ENCODE results near the gene ZNF341. TPM values are rescaled to one million over a fixed set of nuclear protein-coding genes. Genes with fewer than 3 reads are reported as not detected.

ZNF341 gene
- total RNA-seq, 1 donor from 2014 or later = 2.3 TPM

- no peaks in the 10 kb centered on the region for H3K27me3 ChIP-seq (ENCODE audit: control insufficient read depth, insufficient read depth, low read length)
- TF ChIP-seq CTCF (IDR thresholded peaks at IDR 0.05; ENCODE audit: insufficient read depth, low read length, poor library complexity, severe bottlenecking) = no peak
- DNase-seq (ENCODE audit: low read depth) = no peak
- H3K36me3 ChIP-seq (ENCODE audit: control insufficient read depth, insufficient read depth, low read length) = no peaks in the 10 kb centered on the region
- H3K4me3 ChIP-seq (ENCODE audit: low read depth, low read length) = no peak overlapping the region
Observed at GRCh38 chr20:33832103-33832804, 100.5 kb downstream of the ZNF341 start.

- no peaks in the 10 kb centered on the region for H3K36me3 ChIP-seq (ENCODE audit: control insufficient read depth, insufficient read depth, low read length)
- TF ChIP-seq CTCF (IDR thresholded peaks at IDR 0.05; ENCODE audit: insufficient read depth, low read length, poor library complexity, severe bottlenecking) = no peak
- DNase-seq (ENCODE audit: low read depth) = no peak
Observed at GRCh38 chr20:33833333-33833732, 101.5 kb downstream of the ZNF341 start.

GRCh38 chr20:33835615-33836172, 103.9 kb downstream of the ZNF341 start:
- H3K27me3 ChIP-seq (ENCODE audit: control insufficient read depth, insufficient read depth, low read length) = no peaks in the 10 kb centered on the region
- H3K36me3 ChIP-seq (ENCODE audit: control insufficient read depth, insufficient read depth, low read length) = no peaks in the 10 kb centered on the region
- H3K4me3 ChIP-seq (ENCODE audit: low read depth, low read length) = no peak overlapping the region
- no peak for DNase-seq (ENCODE audit: low read depth)
- TF ChIP-seq CTCF (IDR thresholded peaks at IDR 0.05; ENCODE audit: insufficient read depth, low read length, poor library complexity, severe bottlenecking) = no peak

More at GRCh38 chr20:33833333-33833732, 101.5 kb downstream of the ZNF341 start:
- no peak overlapping the region for H3K4me3 ChIP-seq (ENCODE audit: low read depth, low read length)
- no peaks in the 10 kb centered on the region for H3K27me3 ChIP-seq (ENCODE audit: control insufficient read depth, insufficient read depth, low read length)

GRCh38 chr20:33836277-33836676, 104.5 kb downstream of the ZNF341 start:
- Histone ChIP-seq H3K27me3 (ENCODE audit: control insufficient read depth, insufficient read depth, low read length) (no peaks in the 10 kb centered on the region), H3K36me3 (ENCODE audit: control insufficient read depth, insufficient read depth, low read length) (no peaks in the 10 kb centered on the region), H3K4me3 (ENCODE audit: low read depth, low read length) (no peak overlapping the region)
- TF ChIP-seq CTCF (IDR thresholded peaks at IDR 0.05; ENCODE audit: insufficient read depth, low read length, poor library complexity, severe bottlenecking) = no peak
- no peak for DNase-seq (ENCODE audit: low read depth)

GRCh38 chr20:33837096-33837830, 105.5 kb downstream of the ZNF341 start:
- DNase-seq (ENCODE audit: low read depth) = no peak
- Histone ChIP-seq H3K27me3 (ENCODE audit: control insufficient read depth, insufficient read depth, low read length) (no peaks in the 10 kb centered on the region), H3K36me3 (ENCODE audit: control insufficient read depth, insufficient read depth, low read length) (no peaks in the 10 kb centered on the region), H3K4me3 (ENCODE audit: low read depth, low read length) (no peak overlapping the region)
- TF ChIP-seq CTCF (IDR thresholded peaks at IDR 0.05; ENCODE audit: insufficient read depth, low read length, poor library complexity, severe bottlenecking) = no peak
